NCI-H69 (cell line): ENCODE data around the gene SYT13.
A peak's percentile ranks its signal among the peaks of the same experiment; 100 is the strongest.

ENCODE experiments used
- DNase-seq: peaks from one replicate; lab custom pipeline; 2025; lab: John Stamatoyannopoulos, UW

The SYT13 gene

GRCh38 chr11:45313171-45313865 lies 27.2 kb upstream of the SYT13 start:
- DNase-seq, result no peak

DNA sequence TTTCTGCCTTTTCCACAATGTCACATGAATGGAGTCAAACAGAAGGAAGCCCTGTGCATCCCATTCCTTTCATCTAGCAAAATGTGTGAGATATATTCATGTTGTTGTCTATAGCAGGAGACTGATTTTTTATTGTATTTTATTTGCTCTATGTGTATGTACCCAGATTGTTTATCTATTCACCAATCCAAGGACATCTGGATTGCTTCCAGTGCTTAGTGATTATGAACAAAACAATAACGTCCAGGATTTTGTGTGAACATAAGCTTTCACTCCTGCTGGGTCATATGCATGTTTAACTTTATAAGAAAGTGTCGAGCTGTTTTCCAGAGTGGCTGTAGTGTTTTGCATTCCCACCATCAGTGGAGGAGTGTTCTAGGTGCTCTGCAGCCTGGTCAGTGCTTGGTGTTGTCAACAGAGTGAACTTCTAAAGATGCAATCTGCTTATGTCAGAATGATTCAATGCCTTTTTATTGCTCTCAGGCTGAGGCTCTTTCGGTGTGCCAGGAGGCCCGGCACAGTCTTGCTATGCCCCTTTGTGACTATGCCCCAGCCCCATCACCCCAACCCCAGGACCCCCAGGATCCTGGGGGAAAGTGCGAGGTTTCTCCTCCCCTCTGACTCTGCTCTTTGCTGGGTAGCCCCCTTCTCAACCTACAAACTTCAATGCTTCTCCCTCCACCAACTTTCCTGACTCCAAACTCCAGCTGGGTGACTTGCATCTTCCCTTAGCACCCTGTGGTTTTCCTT lies 19.9 kb upstream of the SYT13 start:
- DNase-seq, result peak; percentile 16

- DNase-seq, result no peak
Measured at GRCh38 chr11:45304992-45305335, 18.8 kb upstream of the SYT13 start.

DNA sequence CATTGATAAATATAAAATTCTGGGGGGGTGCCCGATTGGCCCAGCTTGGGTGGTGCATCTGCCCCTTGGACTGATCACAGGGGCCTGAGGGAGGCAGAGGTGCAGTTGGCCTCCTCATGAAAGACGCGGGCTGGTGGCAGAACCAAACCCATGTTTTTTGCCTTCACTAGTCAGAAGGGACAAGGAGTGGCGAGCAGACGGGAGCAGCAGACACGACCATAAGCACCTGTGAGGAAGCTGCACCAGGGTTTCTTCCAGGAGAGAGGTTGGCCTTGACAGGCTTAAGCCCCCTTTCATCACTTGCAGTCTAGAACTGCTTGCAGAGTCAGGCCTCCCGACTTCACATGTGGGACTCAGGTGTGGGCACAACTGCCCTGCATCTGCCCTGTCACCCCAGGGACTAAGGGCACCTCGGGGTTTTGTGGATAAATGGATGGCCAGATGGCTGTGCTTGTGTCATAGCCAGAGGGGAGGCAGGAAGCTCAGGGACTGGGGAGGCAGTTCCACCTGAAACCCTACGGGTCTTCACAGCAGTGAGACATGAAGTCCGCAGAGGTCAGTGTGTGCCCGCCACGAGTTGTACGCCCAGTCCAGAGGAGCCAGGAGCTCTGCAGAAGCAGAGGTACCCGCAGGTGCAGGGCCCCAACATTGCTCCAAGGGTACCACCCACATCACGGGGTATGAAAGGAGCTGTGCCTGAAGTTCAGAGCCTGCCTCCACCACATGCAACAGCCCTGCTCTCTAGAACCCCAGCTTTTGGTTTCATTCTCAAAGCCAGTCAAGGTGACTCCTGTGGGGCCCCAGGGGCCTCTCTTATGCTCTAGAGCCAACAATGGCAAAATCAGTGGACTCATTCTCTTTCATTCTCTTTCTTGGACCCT lies 18.2 kb upstream of the SYT13 start:
- DNase-seq, result no peak

- DNase-seq, result no peak
Measured at GRCh38 chr11:45303316-45303715, 17.2 kb upstream of the SYT13 start.

GRCh38 chr11:45301537-45302246 lies 15.6 kb upstream of the SYT13 start:
- DNase-seq, result peak; percentile 88

DNA sequence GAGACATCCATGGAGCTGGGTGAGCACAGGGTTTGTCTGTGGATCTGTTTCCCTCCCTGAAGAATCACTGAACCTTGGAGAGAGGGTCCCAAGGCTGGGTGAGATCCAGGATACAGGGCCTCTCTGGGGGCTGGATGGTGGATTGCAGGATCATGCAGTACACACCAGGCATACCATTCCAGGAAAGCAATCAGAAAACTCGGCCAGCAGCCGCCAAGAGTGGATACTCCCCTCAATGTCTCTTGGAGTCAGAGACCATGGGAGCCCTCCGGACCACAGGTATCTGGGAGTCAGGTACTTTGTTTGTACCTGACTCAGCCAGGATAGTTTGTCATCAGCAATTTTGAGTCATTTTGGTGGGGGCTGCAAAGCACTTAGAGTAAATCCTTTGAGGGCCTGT lies 14.6 kb upstream of the SYT13 start:
- DNase-seq, result no peak

GRCh38 chr11:45298718-45299117 lies 12.6 kb upstream of the SYT13 start:
- no peak for DNase-seq

GRCh38 chr11:45296075-45296474 lies 9.9 kb upstream of the SYT13 start:
- no peak for DNase-seq

DNA sequence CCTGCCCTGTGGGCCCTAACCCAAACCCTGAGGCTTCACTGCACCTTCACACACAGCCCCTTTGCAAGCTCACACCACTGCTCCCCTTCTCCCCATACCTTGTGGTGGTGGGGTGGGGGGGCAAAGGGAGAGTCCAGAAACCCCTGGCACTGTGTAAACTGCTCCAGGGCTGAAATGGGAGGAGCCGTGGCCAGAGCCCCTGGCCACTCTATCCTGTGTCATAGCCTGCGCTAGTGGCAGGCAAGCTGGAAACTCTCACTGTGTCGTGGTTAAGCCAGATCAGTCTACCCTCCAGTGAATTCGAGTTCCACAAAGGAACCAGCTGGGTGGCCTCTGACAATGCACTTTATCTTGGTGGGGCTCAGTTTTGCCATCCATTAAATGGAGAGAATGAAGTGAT lies 8.4 kb upstream of the SYT13 start:
- DNase-seq, result no peak

- peak; percentile 83 for DNase-seq
Measured at GRCh38 chr11:45293566-45294192, 7.5 kb upstream of the SYT13 start.

DNA sequence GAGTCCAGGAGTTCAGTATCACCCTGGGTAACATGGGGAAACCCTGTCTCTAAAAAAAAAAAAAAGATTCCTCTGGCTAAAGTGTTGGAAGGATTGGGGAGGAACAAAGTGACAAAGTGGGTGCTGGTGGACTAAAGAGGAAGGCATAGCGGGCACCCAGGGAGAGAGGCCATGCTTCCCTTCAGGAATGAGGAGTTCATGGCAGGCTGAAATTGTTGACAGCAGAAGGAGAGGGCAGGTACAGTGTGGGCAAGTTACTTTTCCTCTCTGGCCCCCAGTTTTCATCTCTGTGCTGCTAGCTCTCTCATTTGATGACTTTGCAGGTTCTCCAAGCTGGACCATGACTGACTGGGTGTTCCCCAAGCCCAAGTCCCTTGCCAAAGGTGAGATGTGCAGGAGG lies 4.4 kb upstream of the SYT13 start:
- no peak for DNase-seq

- DNase-seq, result no peak
Measured at GRCh38 chr11:45289369-45289768, 3.2 kb upstream of the SYT13 start.

DNA sequence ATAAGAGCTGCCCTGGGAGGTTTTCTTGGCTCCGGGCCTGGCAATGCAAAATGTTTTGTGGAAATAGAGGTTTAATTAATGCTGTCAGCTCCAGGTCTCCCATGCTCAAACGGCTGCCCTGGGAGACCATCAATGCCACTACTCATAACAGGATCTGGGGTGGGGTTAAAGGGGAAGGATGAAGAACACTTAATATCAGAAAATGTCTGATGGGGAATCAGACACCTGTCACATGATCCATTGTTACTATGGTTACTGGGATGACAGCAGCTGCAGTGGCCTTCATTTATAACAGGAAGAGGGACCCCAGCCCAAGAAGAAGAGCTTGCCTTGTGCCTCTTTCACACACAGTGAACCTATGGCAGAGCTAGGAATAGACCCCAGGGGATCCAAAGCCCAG lies 2.2 kb upstream of the SYT13 start:
- no peak for DNase-seq

DNA sequence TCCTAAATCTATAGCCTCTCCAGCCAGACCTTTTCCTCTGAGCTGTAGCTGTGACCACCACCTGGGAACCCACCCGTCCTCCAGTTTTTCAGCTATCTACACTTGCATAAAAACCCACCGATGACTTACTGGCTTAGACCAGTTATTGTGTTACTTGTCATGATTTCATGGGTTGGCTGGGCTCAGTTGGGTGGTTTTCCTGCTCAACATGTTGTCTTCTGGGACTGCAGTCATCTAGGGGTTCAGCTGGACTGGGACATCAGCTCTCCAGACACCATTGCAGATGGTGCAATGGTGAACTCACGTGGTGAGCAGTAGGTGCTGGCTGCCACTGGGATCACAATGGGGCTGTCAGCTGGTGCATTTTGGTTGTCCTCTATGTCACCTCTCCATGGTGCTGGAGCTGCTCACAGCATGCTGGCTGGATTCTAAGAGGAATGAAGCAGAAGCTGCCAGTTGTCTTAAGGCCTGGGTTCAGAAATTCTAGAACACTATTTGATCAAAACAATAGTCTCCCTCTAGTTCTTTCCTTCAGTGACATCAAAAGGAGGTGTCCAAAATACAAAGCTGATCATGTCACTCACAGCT lies 1.3 kb upstream of the SYT13 start:
- no peak for DNase-seq

- DNase-seq, result no peak
Measured at GRCh38 chr11:45285250-45285828, 802 bp downstream of the SYT13 start.

DNA sequence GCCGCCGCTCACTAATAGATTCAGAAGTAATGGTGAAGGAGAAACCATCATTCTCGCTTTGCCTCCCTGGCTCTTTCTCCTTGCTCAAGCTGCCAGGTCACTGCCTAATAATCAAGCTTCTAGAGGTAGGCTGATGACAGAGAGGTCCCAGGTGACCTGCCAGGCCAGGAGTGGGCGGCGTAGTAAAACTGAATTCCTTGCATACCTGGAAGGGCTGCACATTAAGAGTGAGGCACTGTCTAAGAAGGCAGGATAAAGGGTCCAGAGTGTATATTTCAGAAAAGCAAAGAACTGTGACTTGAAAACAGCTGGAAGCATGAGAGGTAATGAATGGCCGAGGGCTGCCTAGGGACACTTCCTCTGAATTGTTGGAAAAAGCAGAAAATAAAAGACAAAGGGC lies 4.1 kb downstream of the SYT13 start:
- DNase-seq, result no peak

DNA sequence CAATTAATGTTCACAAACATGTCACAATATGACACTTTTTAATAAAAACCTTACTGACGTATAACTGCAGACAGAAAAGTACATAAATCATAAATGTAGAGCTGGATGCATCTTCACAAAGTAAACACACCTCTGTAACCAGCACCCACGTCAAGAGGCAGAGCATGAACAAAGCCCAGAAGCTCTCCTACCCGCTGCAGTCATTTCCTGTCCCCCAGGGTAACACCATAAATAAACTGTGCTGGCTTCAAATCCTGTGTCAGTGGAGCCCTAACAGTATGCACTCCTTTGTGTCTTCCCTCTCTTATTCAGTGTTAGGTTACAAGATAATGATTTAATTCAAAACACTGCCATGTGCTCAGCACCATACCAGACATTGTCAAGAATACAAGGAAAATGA lies 5.7 kb downstream of the SYT13 start:
- DNase-seq, result peak; percentile 71

GRCh38 chr11:45279645-45280044 lies 6.5 kb downstream of the SYT13 start:
- DNase-seq, result no peak

DNA sequence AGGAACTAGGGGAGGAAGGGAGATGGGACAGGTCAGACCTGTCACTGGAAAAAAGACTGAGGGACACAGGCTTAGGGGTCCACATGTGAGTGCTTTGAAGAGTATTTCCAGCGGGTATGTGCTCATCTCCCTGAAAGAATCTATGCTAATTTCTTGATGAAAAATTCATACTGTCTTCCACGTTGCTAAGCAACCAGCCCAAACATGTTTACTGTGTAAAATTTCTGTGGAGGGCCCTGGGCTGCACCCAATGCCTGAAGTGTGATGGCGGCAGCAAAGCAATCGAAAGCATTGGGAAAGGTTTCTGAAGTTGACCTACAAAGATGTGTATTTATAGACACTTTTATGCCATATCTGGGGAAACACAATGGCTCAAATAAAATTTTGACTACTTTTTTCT lies 7.4 kb downstream of the SYT13 start:
- no peak for DNase-seq

- DNase-seq, result no peak
Measured at GRCh38 chr11:45275828-45276227, 10.3 kb downstream of the SYT13 start.
